Measurements from ENCODE around the gene CXCL5. TPM values are rescaled to one million over a fixed set of nuclear protein-coding genes. Genes with fewer than 3 reads are reported as not detected.

CXCL5 gene
- total and polyA plus RNA-seq, 2 donors (not counting 3 experiments of a cell fraction or from before 2014, with no cell fraction given), result 0.33 to 0.40 TPM

GRCh38 chr4:74028504-74028903 is 30.0 kb upstream of the CXCL5 start:
- ChIA-PET CTCF (interaction anchor here (1.5 kb wide), 1 partner anchor 12 kb away, joined by 3 read pairs; no protein-coding TSS in a partner anchor), POLR2A (no interaction called here)
- dilution Hi-C loops (cut with MboI; ENCODE audit: extremely low pct_ligation_motif_present, low sequenced_read_pairs) (no loop called here), intact Hi-C loops (cut with micrococcal nuclease) (no loop called here)
- H3K27me3 ChIP-seq (ENCODE audit: control insufficient read depth in 2 of 2, insufficient read depth in 2 of 2, low read length in 2 of 2), result no peaks in the 10 kb centered on the region
- H3K27ac ChIP-seq (ENCODE audit: insufficient read depth, low read depth, low read length), result no peak overlapping the region
- no peak for TF ChIP-seq POLR2A (IDR thresholded peaks at IDR 0.05; ENCODE audit: low read depth, low read length)
- no peak for TF ChIP-seq GATA2 (IDR thresholded peaks at IDR 0.05; ENCODE audit: insufficient read depth, insufficient read length, low read depth, low read length)
- no peak for TF ChIP-seq JUN (IDR thresholded peaks at IDR 0.05; ENCODE audit: borderline replicate concordance, insufficient read depth, insufficient read length, low read depth)
- no peak for TF ChIP-seq EZH2 (IDR thresholded peaks at IDR 0.05; ENCODE audit: borderline replicate concordance, low read depth, low read length, severe bottlenecking)
- no peak for TF ChIP-seq FOS (IDR thresholded peaks at IDR 0.05; ENCODE audit: borderline replicate concordance, insufficient read depth, low read length)
- TF ChIP-seq CTCF (IDR thresholded peaks at IDR 0.05; ENCODE audit: extremely low read depth in 1 of 2, insufficient read depth in 1 of 2, low read depth in 1 of 2, low read length in 2 of 2), result no peak
- TF ChIP-seq MAX (IDR thresholded peaks at IDR 0.05; ENCODE audit: insufficient read depth, insufficient read length), result no peak
- no peaks in the 10 kb centered on the region for H3K79me2 ChIP-seq (ENCODE audit: control insufficient read depth, insufficient read depth, low read length)
- H3K4me3 ChIP-seq (replicated peaks in 1 of 3; ENCODE audit: insufficient read depth in 1 of 3, low read depth in 1 of 3, low read length in 3 of 3), result no peak overlapping the region
- H3K9ac ChIP-seq (replicated peaks; ENCODE audit: extremely low read depth, insufficient read depth, low read length), result no peak overlapping the region
- H3K36me3 ChIP-seq (ENCODE audit: control insufficient read depth in 2 of 2, extremely low read depth in 1 of 2, insufficient read depth in 2 of 2, low read length in 2 of 2), result no peaks in the 10 kb centered on the region
- DNase-seq (ENCODE audit: low read depth, low spot score) (no peak), FAIRE-seq (no peak)
- no peaks in the 10 kb centered on the region for H3K9me3 ChIP-seq (replicated peaks; ENCODE audit: control insufficient read depth, insufficient read depth, low read length)
- H3K4me2 ChIP-seq (ENCODE audit: insufficient read depth, low read length), result no peak overlapping the region
- H2AFZ ChIP-seq (ENCODE audit: low read depth, low read length), result no peak overlapping the region
- no peaks in the 10 kb centered on the region for H3K9me1 ChIP-seq (replicated peaks; ENCODE audit: control insufficient read depth, extremely low read depth, insufficient read depth, low read length)
- peaks cover 14% of the 10 kb centered on the region for H3K4me1 ChIP-seq (ENCODE audit: control insufficient read depth, extremely low read depth, insufficient read depth, low read length)
- BruUV-seq (replicated peaks), result no TSS peak
- no peaks in the 10 kb centered on the region for H4K20me1 ChIP-seq (replicated peaks; ENCODE audit: control insufficient read depth, extremely low read depth, insufficient read depth, low read length)
